ENCODE measurements around the gene TLR7.

Gene TLR7

DNA sequence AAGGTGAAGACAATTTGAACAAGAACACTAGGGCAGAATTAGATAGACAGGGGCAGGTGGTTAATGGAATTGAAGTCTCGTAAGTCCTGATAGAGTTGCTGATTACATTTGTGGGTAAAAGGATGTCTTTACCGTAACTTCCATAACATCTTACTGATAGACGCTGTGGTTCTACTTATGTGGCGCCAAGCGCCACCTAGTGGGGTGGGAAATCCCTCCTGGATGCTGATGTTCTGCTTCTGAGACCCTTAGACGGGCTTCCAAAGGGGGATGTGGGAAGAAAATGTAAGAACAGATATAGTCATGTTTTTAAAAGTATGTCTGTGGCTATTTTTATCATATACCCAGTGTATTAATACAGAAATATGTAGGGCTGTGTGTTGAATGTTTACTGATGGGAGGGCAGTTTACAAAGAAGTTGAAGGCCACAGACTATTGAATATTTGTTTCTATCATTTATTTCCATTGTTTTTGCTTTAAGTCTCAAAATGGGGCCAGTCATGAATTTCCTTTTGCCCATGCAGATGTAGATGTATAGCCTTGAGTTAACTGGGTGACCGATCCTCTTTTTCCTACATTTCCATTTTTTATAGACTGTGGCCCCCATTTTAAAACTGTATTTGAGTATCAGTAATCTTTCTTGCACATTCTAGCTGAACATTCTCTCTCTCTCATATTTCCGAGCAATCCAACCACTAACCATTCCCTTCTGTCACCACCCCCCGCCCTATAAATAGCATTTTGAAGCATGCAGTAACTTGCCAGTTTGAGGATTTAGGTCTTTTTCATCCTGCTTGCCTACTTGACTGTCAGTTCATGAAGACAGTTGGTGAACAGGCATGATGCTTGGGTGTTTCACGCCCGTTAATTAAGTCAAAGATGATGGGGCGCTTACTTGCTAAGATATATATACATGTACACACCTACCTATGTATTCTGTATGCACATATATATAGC lies 27.5 kb downstream of the TLR7 start:
- no peak overlapping the region for H3K4me3 ChIP-seq (replicated peaks; ENCODE audit: low read depth, low read length)
- TF ChIP-seq, protein P1, sequence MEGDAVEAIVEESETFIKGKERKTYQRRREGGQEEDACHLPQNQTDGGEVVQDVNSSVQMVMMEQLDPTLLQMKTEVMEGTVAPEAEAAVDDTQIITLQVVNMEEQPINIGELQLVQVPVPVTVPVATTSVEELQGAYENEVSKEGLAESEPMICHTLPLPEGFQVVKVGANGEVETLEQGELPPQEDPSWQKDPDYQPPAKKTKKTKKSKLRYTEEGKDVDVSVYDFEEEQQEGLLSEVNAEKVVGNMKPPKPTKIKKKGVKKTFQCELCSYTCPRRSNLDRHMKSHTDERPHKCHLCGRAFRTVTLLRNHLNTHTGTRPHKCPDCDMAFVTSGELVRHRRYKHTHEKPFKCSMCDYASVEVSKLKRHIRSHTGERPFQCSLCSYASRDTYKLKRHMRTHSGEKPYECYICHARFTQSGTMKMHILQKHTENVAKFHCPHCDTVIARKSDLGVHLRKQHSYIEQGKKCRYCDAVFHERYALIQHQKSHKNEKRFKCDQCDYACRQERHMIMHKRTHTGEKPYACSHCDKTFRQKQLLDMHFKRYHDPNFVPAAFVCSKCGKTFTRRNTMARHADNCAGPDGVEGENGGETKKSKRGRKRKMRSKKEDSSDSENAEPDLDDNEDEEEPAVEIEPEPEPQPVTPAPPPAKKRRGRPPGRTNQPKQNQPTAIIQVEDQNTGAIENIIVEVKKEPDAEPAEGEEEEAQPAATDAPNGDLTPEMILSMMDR (IDR thresholded peaks at IDR 0.05; ENCODE audit: low read depth, low read length, missing control alignments), result peak; percentile 47
- DNase-seq (ENCODE audit: extremely low read depth, low read depth), result no peak

DNA sequence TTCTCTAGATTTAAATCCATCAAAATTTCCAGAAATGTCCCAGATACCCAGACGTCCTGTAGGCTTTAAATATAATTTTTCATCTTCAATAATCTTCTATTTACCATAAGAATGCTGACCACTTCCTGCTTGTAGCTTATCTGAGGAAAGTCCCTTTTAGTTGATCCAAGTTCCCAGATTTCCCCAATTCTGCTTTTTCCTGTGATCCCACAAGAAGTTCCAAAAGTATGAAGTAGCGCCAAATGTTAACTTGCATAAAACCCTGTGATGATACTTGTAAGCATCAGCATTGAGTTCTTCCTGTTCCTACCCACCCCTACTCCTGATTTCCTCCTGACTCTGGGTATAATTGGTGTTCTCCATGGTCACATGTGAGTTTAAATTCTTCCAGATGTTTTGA lies 29.0 kb downstream of the TLR7 start:
- DNase-seq (ENCODE audit: extremely low read depth, low read depth), result no peak
- H3K4me3 ChIP-seq (replicated peaks; ENCODE audit: low read depth, low read length), result no peak overlapping the region
- TF ChIP-seq, protein P1 (IDR thresholded peaks at IDR 0.05; ENCODE audit: low read depth, low read length, missing control alignments), result no peak

DNA sequence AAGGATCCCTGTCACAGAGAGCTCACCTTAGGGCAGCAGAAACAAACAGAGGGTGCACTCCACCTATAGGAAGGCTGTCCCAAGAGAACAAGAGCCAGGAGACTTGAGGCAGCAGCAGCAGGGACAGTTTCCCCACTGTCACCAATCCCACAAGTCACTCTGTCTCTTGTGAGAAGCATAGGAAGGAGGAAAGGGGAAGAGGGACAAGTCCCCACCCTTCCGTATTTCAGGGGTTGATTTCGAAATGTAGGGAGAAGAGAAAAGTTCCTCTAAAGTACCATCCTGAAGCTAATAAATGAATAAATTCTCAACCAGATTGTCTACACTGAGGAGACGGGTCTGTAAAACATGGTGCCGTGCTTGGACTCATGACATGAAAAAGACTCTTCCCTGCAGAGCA lies 30.1 kb downstream of the TLR7 start:
- DNase-seq (ENCODE audit: extremely low read depth, low read depth), result no peak
- H3K4me3 ChIP-seq (replicated peaks; ENCODE audit: low read depth, low read length), result no peak overlapping the region
- TF ChIP-seq, protein P1 (IDR thresholded peaks at IDR 0.05; ENCODE audit: low read depth, low read length, missing control alignments), result no peak

DNA sequence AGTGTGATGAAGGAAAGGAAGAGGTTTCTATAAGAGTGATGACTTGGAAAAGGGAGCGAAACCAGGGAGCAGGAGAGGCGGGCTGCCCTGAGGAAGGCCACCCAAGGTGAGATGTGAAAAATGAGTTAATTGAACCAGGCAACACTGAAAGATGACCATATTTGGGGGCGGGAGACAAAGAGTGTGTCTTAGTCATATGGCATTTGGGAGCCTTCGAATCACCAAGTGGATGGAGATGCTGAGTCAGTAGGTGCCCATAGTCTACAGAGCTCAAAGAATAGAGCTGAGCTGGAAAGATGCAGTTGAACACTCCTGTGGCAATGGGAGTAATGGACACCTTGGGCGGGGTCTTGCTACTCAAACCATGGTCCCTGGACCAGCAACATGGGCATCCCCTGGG lies 31.2 kb downstream of the TLR7 start:
- DNase-seq (ENCODE audit: extremely low read depth, low read depth), result no peak
- TF ChIP-seq, protein P1 (IDR thresholded peaks at IDR 0.05; ENCODE audit: low read depth, low read length, missing control alignments), result no peak
- no peak overlapping the region for H3K4me3 ChIP-seq (replicated peaks; ENCODE audit: low read depth, low read length)

DNA sequence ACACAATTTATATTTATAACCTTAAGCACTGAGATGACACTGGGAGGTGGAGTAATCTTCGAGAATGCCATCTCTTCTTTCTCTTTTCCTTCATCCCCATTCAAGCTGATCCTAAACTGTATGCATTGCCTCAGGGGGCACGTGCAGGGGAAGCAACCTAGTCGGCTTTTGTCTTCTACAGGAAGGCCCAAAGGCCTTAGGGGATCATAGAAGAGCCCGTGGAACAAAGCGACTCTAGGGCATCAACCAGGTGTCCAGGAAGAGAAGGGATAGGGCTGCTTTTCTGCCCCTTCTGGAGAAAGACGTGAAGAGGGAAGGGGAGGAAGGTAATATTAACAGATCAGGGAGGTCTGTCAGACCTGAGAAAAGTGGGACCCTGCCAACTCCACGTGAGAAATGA lies 32.6 kb downstream of the TLR7 start:
- TF ChIP-seq, protein P1 (IDR thresholded peaks at IDR 0.05; ENCODE audit: low read depth, low read length, missing control alignments), result no peak
- DNase-seq (ENCODE audit: extremely low read depth, low read depth), result no peak
- H3K4me3 ChIP-seq (replicated peaks; ENCODE audit: low read depth, low read length), result no peak overlapping the region

DNA sequence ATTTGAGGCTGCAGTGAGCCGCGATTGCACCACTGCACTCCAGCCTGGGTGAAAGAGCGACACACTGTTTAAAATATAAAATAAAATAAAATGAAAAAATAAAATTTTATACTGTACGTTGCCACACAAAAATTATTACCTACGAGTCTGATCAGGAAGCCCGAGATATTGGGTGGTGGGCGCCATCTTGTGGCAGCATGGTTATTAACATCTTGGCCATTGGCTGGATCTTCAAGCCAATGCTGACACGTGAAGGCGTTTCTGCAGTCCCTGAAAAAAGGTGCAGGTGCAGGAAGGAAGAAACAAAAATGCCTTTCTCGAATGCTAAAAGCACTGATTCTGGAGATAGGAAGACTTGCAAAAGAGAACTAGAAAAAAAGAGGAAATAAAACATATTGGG lies 34.6 kb downstream of the TLR7 start:
- TF ChIP-seq, protein P1 (IDR thresholded peaks at IDR 0.05; ENCODE audit: low read depth, low read length, missing control alignments), result peak; percentile 54
- peak; percentile 17 for DNase-seq (ENCODE audit: extremely low read depth, low read depth)
- H3K4me3 ChIP-seq (replicated peaks; ENCODE audit: low read depth, low read length), result no peak overlapping the region

Data from HFF-Myc (cell line).